Measurements from ENCODE around the gene SLC16A10. TPM values are rescaled to one million over a fixed set of nuclear protein-coding genes. Genes with fewer than 3 reads are reported as not detected.

Gene SLC16A10
- total RNA-seq, 1 donor from 2014 or later: 4.8 TPM

DNA sequence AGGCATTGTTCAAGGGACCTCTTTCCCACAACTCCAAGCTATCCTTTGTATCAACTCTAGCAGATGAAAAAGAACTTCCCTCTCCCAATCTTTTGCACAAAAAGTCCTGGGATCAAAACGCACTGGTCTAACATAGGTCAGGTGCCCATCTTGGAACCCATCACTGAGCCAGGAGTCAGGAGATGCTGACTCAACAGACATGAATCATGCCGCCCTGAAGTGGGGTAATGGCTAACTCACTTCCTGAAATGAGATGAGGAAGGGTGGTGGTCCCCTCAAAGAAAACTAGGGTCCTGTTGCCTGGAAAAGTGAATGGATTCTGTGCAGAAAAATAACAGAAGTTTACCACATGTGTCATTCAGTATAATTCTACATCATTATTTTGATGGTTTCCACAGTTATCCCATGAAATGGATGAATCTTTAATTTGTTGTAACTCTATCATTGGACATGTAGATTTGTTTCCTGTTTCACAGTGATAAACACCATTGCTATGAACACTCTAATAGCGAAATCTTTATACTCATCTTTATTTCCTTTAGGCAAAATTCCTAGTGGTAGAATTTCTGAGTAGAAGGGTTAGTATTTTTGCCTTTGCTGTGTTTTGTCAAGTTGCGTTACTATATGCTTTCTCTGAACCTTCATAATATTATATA lies 151.3 kb downstream of the SLC16A10 start:
- H3K36me3 Mint-ChIP-seq: no peaks in the 10 kb centered on the region

DNA sequence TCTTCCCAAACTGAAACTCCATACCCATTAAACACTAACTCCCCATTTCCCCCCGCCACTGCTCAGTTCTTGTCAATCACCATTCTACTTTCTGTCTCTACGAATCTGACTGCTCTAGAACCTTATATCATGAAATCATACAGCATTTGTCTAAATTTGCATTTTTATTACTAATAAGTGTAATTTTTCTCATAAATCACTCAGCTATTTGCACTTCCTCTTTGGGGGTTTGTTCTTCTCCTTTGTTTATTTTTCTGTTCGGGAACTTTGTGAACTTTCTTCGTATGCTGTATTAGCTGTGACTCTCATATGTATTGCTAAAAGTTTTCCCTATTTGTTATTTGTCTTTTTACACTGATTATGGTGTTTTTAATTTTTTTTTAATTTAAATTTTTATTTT lies 152.2 kb downstream of the SLC16A10 start:
- H3K9me3 Mint-ChIP-seq: no peaks in the 10 kb centered on the region
- no peak overlapping the region for H3K4me2 ChIP-seq
- no peaks in the 10 kb centered on the region for H3K36me3 Mint-ChIP-seq
- no peaks in the 10 kb centered on the region for H3K79me2 ChIP-seq (ENCODE audit: low read depth)
- H3K9ac ChIP-seq: no peak overlapping the region
- H4K20me1 ChIP-seq (ENCODE audit: low read depth): no peaks in the 10 kb centered on the region
- TF ChIP-seq EZH2 (IDR thresholded peaks at IDR 0.05) (no peak), EZH2phosphoT487 (IDR thresholded peaks at IDR 0.05) (no peak)
- TF ChIP-seq, protein P1, sequence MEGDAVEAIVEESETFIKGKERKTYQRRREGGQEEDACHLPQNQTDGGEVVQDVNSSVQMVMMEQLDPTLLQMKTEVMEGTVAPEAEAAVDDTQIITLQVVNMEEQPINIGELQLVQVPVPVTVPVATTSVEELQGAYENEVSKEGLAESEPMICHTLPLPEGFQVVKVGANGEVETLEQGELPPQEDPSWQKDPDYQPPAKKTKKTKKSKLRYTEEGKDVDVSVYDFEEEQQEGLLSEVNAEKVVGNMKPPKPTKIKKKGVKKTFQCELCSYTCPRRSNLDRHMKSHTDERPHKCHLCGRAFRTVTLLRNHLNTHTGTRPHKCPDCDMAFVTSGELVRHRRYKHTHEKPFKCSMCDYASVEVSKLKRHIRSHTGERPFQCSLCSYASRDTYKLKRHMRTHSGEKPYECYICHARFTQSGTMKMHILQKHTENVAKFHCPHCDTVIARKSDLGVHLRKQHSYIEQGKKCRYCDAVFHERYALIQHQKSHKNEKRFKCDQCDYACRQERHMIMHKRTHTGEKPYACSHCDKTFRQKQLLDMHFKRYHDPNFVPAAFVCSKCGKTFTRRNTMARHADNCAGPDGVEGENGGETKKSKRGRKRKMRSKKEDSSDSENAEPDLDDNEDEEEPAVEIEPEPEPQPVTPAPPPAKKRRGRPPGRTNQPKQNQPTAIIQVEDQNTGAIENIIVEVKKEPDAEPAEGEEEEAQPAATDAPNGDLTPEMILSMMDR (IDR thresholded peaks at IDR 0.05): no peak
- H3K27ac Mint-ChIP-seq: no peak overlapping the region
- H3F3A ChIP-seq (ENCODE audit: low read depth): no peaks in the 10 kb centered on the region
- no peaks in the 10 kb centered on the region for H3K4me1 ChIP-seq
- H3K4me3 ChIP-seq: no peak overlapping the region
- no peaks in the 10 kb centered on the region for H3K36me3 ChIP-seq
- no peaks in the 10 kb centered on the region for H3K27me3 ChIP-seq
- no peaks in the 10 kb centered on the region for H3K9me3 ChIP-seq (ENCODE audit: low read depth)
- H3K27me3 Mint-ChIP-seq (ENCODE audit: insufficient read depth, low read depth): peaks cover 2% of the 10 kb centered on the region
- no peak overlapping the region for H3K27ac ChIP-seq
- H2AFZ ChIP-seq (replicated peaks): no peak overlapping the region
- no peak for DNase-seq (ENCODE audit: low spot score)
- no peak overlapping the region for H3K4me3 Mint-ChIP-seq
- H3K4me1 Mint-ChIP-seq: no peaks in the 10 kb centered on the region

More for the DNA sequence above, 151.3 kb downstream of the SLC16A10 start:
- H3K4me1 ChIP-seq: peaks cover 5% of the 10 kb centered on the region
- no peaks in the 10 kb centered on the region for H4K20me1 ChIP-seq (ENCODE audit: low read depth)
- Mint-ChIP-seq H3K27me3 (ENCODE audit: insufficient read depth, low read depth) (peaks cover 2% of the 10 kb centered on the region), H3K4me3 (no peak overlapping the region), H3K4me1 (peaks cover 2% of the 10 kb centered on the region), H3K27ac (no peak overlapping the region), H3K9me3 (no peaks in the 10 kb centered on the region)
- no peaks in the 10 kb centered on the region for H3K36me3 ChIP-seq
- no peaks in the 10 kb centered on the region for H3K79me2 ChIP-seq (ENCODE audit: low read depth)
- H3K4me3 ChIP-seq: no peak overlapping the region
- H3K9ac ChIP-seq: no peak overlapping the region
- no peaks in the 10 kb centered on the region for H3F3A ChIP-seq (ENCODE audit: low read depth)
- no peaks in the 10 kb centered on the region for H3K27me3 ChIP-seq
- H3K27ac ChIP-seq: no peak overlapping the region
- DNase-seq (ENCODE audit: low spot score): no peak
- no peak for TF ChIP-seq EZH2phosphoT487 (IDR thresholded peaks at IDR 0.05)
- no peak for TF ChIP-seq EZH2 (IDR thresholded peaks at IDR 0.05)
- TF ChIP-seq, protein P1 (IDR thresholded peaks at IDR 0.05): no peak
- H2AFZ ChIP-seq (replicated peaks): no peak overlapping the region
- no peaks in the 10 kb centered on the region for H3K9me3 ChIP-seq (ENCODE audit: low read depth)
- no peak overlapping the region for H3K4me2 ChIP-seq

DNA sequence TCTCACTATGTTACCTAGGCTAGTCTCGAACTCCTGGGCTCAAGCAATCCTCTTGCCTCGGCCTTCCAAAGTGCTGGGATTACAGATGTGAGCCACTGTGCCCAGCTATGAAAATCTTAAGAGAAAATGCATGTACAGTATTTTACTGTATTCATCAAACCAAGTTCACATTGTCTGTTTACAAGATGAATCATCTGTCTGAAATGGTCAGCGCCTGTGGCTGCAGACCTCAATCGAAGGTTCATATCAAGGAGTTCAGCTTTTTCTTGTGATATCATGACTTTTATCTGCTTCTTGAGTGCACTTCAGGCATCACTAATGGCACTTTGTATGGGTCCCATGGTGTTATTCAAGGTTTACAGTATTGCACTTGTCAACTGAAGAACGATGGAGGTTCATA lies 155.1 kb downstream of the SLC16A10 start:
- Histone ChIP-seq H3K27me3 (no peaks in the 10 kb centered on the region), H3K9ac (no peak overlapping the region), H3K4me2 (no peak overlapping the region), H3K27ac (no peak overlapping the region), H3K4me1 (no peaks in the 10 kb centered on the region), H4K20me1 (ENCODE audit: low read depth) (no peaks in the 10 kb centered on the region), H3K36me3 (no peaks in the 10 kb centered on the region), H3K79me2 (ENCODE audit: low read depth) (no peaks in the 10 kb centered on the region), H3K9me3 (ENCODE audit: low read depth) (no peaks in the 10 kb centered on the region), H3F3A (ENCODE audit: low read depth) (no peaks in the 10 kb centered on the region), H2AFZ (replicated peaks) (no peak overlapping the region), H3K4me3 (no peak overlapping the region)
- H3K36me3 Mint-ChIP-seq: no peaks in the 10 kb centered on the region
- no peak for TF ChIP-seq EZH2phosphoT487 (IDR thresholded peaks at IDR 0.05)
- TF ChIP-seq, protein P1 (IDR thresholded peaks at IDR 0.05): no peak
- TF ChIP-seq EZH2 (IDR thresholded peaks at IDR 0.05): no peak
- no peak overlapping the region for H3K4me3 Mint-ChIP-seq
- no peaks in the 10 kb centered on the region for H3K9me3 Mint-ChIP-seq
- H3K27ac Mint-ChIP-seq: no peak overlapping the region
- DNase-seq (ENCODE audit: low spot score): no peak
- no peaks in the 10 kb centered on the region for H3K27me3 Mint-ChIP-seq (ENCODE audit: insufficient read depth, low read depth)
- H3K4me1 Mint-ChIP-seq: no peaks in the 10 kb centered on the region
